PC-9 (cell line): Measurements from ENCODE around the gene ALDOA.

ENCODE experiments used
- EZH2 ChIP-seq: fragments of 200-600 bp; sonication (generic); IDR thresholded peaks from 2 replicates; pipeline ENCODE4 v1.8.0; 2017; ENCODE audit warnings: antibody characterized with exemption, low read depth
- TF ChIP-seq, protein P1 (sequence below): fragments of 200-600 bp; sonication (generic); conservative IDR thresholded peaks from 2 replicates; pipeline ENCODE4 v1.6.1; 2017; ENCODE audit warnings: mixed run types, antibody characterized with exemption, mild to moderate bottlenecking, moderate library complexity

- TF ChIP-seq, protein P1, sequence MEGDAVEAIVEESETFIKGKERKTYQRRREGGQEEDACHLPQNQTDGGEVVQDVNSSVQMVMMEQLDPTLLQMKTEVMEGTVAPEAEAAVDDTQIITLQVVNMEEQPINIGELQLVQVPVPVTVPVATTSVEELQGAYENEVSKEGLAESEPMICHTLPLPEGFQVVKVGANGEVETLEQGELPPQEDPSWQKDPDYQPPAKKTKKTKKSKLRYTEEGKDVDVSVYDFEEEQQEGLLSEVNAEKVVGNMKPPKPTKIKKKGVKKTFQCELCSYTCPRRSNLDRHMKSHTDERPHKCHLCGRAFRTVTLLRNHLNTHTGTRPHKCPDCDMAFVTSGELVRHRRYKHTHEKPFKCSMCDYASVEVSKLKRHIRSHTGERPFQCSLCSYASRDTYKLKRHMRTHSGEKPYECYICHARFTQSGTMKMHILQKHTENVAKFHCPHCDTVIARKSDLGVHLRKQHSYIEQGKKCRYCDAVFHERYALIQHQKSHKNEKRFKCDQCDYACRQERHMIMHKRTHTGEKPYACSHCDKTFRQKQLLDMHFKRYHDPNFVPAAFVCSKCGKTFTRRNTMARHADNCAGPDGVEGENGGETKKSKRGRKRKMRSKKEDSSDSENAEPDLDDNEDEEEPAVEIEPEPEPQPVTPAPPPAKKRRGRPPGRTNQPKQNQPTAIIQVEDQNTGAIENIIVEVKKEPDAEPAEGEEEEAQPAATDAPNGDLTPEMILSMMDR: peak; percentile 99
- TF ChIP-seq EZH2: no peak
These were observed 33.3 kb upstream of the ALDOA start for GRCh38 chr16:30032083-30032819.
